GM13977 (cell line): Measurements from ENCODE around the gene TMEM81.

Experiments
- DNase-seq: peaks from one replicate; pipeline ENCODE4 v3.0.0; 2012; ENCODE audit warnings: low spot score
- CTCF ChIP-seq: IDR thresholded peaks from 2 replicates; pipeline ENCODE4 v1.5.1; 2012; ENCODE audit warnings: mild to moderate bottlenecking, control low read depth; ENCODE audit not compliant: insufficient read depth; ENCODE audit errors: extremely low read depth, missing control alignments
- in situ Hi-C: fragments of 300-500 bp; cut with MboI; formaldehyde crosslinking; loops from one replicate; pipeline ENCODE4 v1.12.0; 2022; ENCODE audit warnings: low sequenced_read_pairs, low pct_unique_long_range_greater_than_20kb, mixed read lengths, inconsistent platforms; ENCODE audit not compliant: unreplicated experiment

Gene TMEM81

GRCh38 chr1:205088341-205088740, 4.1 kb upstream of the TMEM81 start:
- no peak for DNase-seq
- in situ Hi-C loops, result no loop called here
- no peak for TF ChIP-seq CTCF

- TF ChIP-seq CTCF, result no peak
- DNase-seq, result no peak
- in situ Hi-C loops, result no loop called here
Observed at GRCh38 chr1:205082431-205082830, 1.8 kb downstream of the TMEM81 start.

- in situ Hi-C loops, result no loop called here
- DNase-seq, result no peak
- no peak for TF ChIP-seq CTCF
Observed at GRCh38 chr1:205077934-205078311, 6.3 kb downstream of the TMEM81 start.

GRCh38 chr1:205077158-205077933, 6.9 kb downstream of the TMEM81 start:
- in situ Hi-C loops, result no loop called here
- DNase-seq, result peak; percentile 8
- no peak for TF ChIP-seq CTCF

GRCh38 chr1:205076245-205076761, 8.0 kb downstream of the TMEM81 start:
- in situ Hi-C loops, result no loop called here
- TF ChIP-seq CTCF, result no peak
- DNase-seq, result peak; percentile 4

GRCh38 chr1:205075642-205076155, 8.6 kb downstream of the TMEM81 start:
- TF ChIP-seq CTCF, result no peak
- peak; percentile 9 for DNase-seq
- in situ Hi-C loops, result no loop called here
